Heart right ventricle (tissue), 16 donors: ENCODE data around the gene SMIM12. TPM values are rescaled to one million over a fixed set of nuclear protein-coding genes. Genes with fewer than 3 reads are reported as not detected.
"Not testable (repeated sequence)": the region's sequence is repeated elsewhere in the genome, so short reads cannot be mapped to it uniquely, and the experiment has no call there.

Experiments
- ATAC-seq, 8 donors: fragments of 200-7000 bp; cut with Tn5 transposase; one replicate each; pipeline ENCODE4 v1.9.1; 2020; ENCODE audit warnings: mild to moderate bottlenecking in 8 of 8, moderate library complexity in 8 of 8, moderate number of reproducible peaks in 1 of 8
- DNase-seq, 2 donors: peaks; one replicate each; pipeline ENCODE4 v3.0.0-alpha.2; 2020
- H3K27ac ChIP-seq, 10 donors: fragments of 200-600 bp; sonication (generic) in 2 of 10; one replicate each; pipeline versions ENCODE4 v1.5.0 to v1.8.0; 2020 to 2022; ENCODE audit warnings: mild to moderate bottlenecking in 3 of 10
- H3K27me3 ChIP-seq, 7 donors: fragments of 200-600 bp; one replicate each; pipeline ENCODE4 v1.8.0; 2021 to 2022; ENCODE audit warnings: mild to moderate bottlenecking in 2 of 7
- H3K36me3 ChIP-seq, 9 donors: fragments of 200-600 bp; sonication (generic) in 1 of 9; one replicate each; pipeline versions ENCODE4 v1.5.0 to v1.8.0; 2020 to 2022; ENCODE audit warnings: mild to moderate bottlenecking in 2 of 9
- H3K4me1 ChIP-seq, 9 donors: fragments of 200-600 bp; sonication (generic) in 1 of 9; one replicate each; pipeline versions ENCODE4 v1.5.0 to v1.8.0; 2020 to 2022; ENCODE audit warnings: mild to moderate bottlenecking in 4 of 9
- H3K4me3 ChIP-seq, 10 donors: fragments of 200-600 bp; sonication (generic) in 2 of 10; one replicate each; pipeline versions ENCODE4 v1.5.0 to v1.8.0; 2020 to 2022; ENCODE audit warnings: mild to moderate bottlenecking in 7 of 10, moderate library complexity in 2 of 10
- H3K9me3 ChIP-seq, 11 donors: fragments of 200-600 bp in 10 of 11; sonication (generic) in 2 of 11; one replicate each; pipeline versions ENCODE4 v1.5.0 to v1.8.0; 2013 to 2022; ENCODE audit warnings: mild to moderate bottlenecking in 2 of 11, control low read depth in 1 of 11, moderate library complexity in 1 of 11
- CTCF ChIP-seq, 9 donors: fragments of 200-600 bp; sonication (generic) in 2 of 9; IDR thresholded peaks; one replicate each; pipeline versions ENCODE4 v1.5.0 to v1.8.0; 2021 to 2022; ENCODE audit warnings: antibody characterized with exemption in 9 of 9, mild to moderate bottlenecking in 5 of 9, moderate library complexity in 1 of 9
- WGBS, 2 donors: extraction: QIAGEN DNeasy Blood & Tissue Kit; methylation state at CpG; one replicate each; pipeline ENCODE4 v1.1.7; 2013; ENCODE audit warnings: inconsistent platforms in 1 of 2; 5-methylcytosine and 5-hydroxymethylcytosine counted together
- intact Hi-C, 10 donors: fragments of 100-400 bp; cut with DNase I; formaldehyde crosslinking; loops; one replicate each; pipeline versions ENCODE4 v1.11.1 to v1.14.2; 2022
- polyA plus RNA-seq, 2 donors: library from polyadenylated mRNA; stranded (reverse); fragments of 200-250 nt; gene quantifications; one replicate each; pipeline ENCODE4 v1.2.3, GENCODE V29; 2013
- total RNA-seq, 10 donors: library from RNA; stranded (reverse); fragmentation: NEBNext Ultra II Directional in 3 of 10; extraction: Animal tissue kit (Norgen Biotek cat#: 25700) in 3 of 10; gene quantifications; one replicate each; pipeline versions ENCODE4 v1.2.1 to v1.2.4, GENCODE V29; 2021 to 2023
- donor health status: Arrhythmogenic right ventricular cardiomyopathy.
- donor health status: ischemic (EF 13 %, LVEDD 7.1; RV severe dilation, severe dysfunction).
- donor health status: healthy with polysubstance abuse.
- donor health status: DM: no; HTN: yes; CAD: no.
- donor health status: DM: no; HTN: no; CAD: no.
- donor health status: ischemic (EF 25% LVEDD 6.9; RV normal size, moderate dysfunction).
- donor health status: ischemic (EF 25% LVEDD 5.7; RV mildly dilated, moderate dysfunction).
- donor health status: healthy.
- donor health status: DM: yes; HTN: yes; CAD: no.
- donor health status: Ischemic cardiomyopathy.
- donor health status: ischemic (EF 35%, LVEDD 5.7; RV mildly dilated, moderate dysfunction).
- donor health status: nonischemic (EF 11% LVEDD 7.7; RV severe dilation, severe dysfunction).
- donor health status: DM: yes; HTN: yes; CAD: no.
- donor health status: PGD.
- donor health status: ischemic (EF 29% LVEDD 5.4; RV normal size, mild dysfunction).
- donor health status: nonischemic (EF 23%, LVEDD 6.1; RV moderate dilation, normal function).

The SMIM12 gene
- total and polyA plus RNA-seq, 12 donors = 9.7 to 78.1 (median 43.7) TPM

- no peak for TF ChIP-seq CTCF (IDR thresholded peaks at IDR 0.05)
- peaks cover 0 to 6% (median 0%) of the 10 kb centered on the region in 9 donors for H3K36me3 ChIP-seq
- 69 to 79% methylated on average over 3 of the region's 3 CpGs for WGBS, 2 donors
- no peak overlapping the region for H3K4me3 ChIP-seq
- intact Hi-C loops = no loop called here
- ATAC-seq (no peak), DNase-seq (no peak)
- H3K4me1 ChIP-seq = peaks cover 0 to 39% (median 18%) of the 10 kb centered on the region in 9 donors
- H3K9me3 ChIP-seq = peaks cover 0 to 18% (median 0%) of the 10 kb centered on the region in 11 donors
- no peaks in the 10 kb centered on the region for H3K27me3 ChIP-seq
- H3K27ac ChIP-seq = no peak overlapping the region
Measured at GRCh38 chr1:34822202-34822601, 37.3 kb downstream of the SMIM12 start.

- DNase-seq, H3K36me3 ChIP-seq, ATAC-seq, H3K27me3 ChIP-seq, H3K4me3 ChIP-seq, intact Hi-C loops, H3K27ac ChIP-seq: not testable (repeated sequence)
- 98% methylated on average over 2 of the region's 2 CpGs for WGBS, 2 donors
- Histone ChIP-seq H3K4me1 (peaks cover 0 to 19% (median 0%) of the 10 kb centered on the region in 9 donors), H3K9me3 (peaks cover 0 to 14% (median 0%) of the 10 kb centered on the region in 11 donors)
Measured at GRCh38 chr1:34818862-34819261, 40.7 kb downstream of the SMIM12 start.

- no peak for ATAC-seq
- H3K27me3 ChIP-seq = no peaks in the 10 kb centered on the region
- intact Hi-C loops = no loop called here
- H3K9me3 ChIP-seq = peaks cover 0 to 10% (median 0%) of the 10 kb centered on the region in 11 donors
- no peak for TF ChIP-seq CTCF (IDR thresholded peaks at IDR 0.05)
- WGBS, 2 donors = 72 to 75% methylated on average over 3 of the region's 3 CpGs
- no peak overlapping the region for H3K27ac ChIP-seq
- DNase-seq = no peak
- H3K4me3 ChIP-seq = no peak overlapping the region
- peaks cover 0 to 12% (median 0%) of the 10 kb centered on the region in 9 donors for H3K4me1 ChIP-seq
- no peaks in the 10 kb centered on the region for H3K36me3 ChIP-seq
Measured at GRCh38 chr1:34816778-34817177, 42.8 kb downstream of the SMIM12 start.

- no peak for ATAC-seq
- TF ChIP-seq CTCF (IDR thresholded peaks at IDR 0.05) = no peak
- Histone ChIP-seq H3K4me3 (no peak overlapping the region), H3K9me3 (peaks cover 0 to 10% (median 0%) of the 10 kb centered on the region in 11 donors), H3K27ac (no peak overlapping the region), H3K27me3 (no peaks in the 10 kb centered on the region), H3K4me1 (peaks cover 0 to 8% (median 0%) of the 10 kb centered on the region in 9 donors), H3K36me3 (no peaks in the 10 kb centered on the region)
- DNase-seq = no peak
- intact Hi-C loops = no loop called here
Measured at GRCh38 chr1:34816332-34816731, 43.2 kb downstream of the SMIM12 start.

- 90 to 98% methylated on average over 3 of the region's 3 CpGs for WGBS, 2 donors
Measured at GRCh38 chr1:34810781-34811180, 48.8 kb downstream of the SMIM12 start.

More at GRCh38 chr1:34810781-34811180, 48.8 kb downstream of the SMIM12 start:
- H3K36me3 ChIP-seq, H3K27ac ChIP-seq, H3K27me3 ChIP-seq, intact Hi-C loops, H3K4me1 ChIP-seq, H3K4me3 ChIP-seq, ATAC-seq, DNase-seq, H3K9me3 ChIP-seq: not testable (repeated sequence)
